DOHH2 (cell line): ENCODE results near the gene IGFL1.

Experiments
- EZH2phosphoT487 ChIP-seq: fragments of 200-600 bp; sonication (generic); IDR thresholded peaks from 2 replicates; pipeline ENCODE4 v1.6.1; 2017; ENCODE audit warnings: borderline replicate concordance, mild to moderate bottlenecking, antibody characterized with exemption, low read length, moderate library complexity, mixed read lengths
- TF ChIP-seq, protein P1 (sequence below): fragments of 200-600 bp; sonication (generic); IDR thresholded peaks from one replicate; pipeline ENCODE4 v1.5.1; 2014; ENCODE audit warnings: antibody characterized with exemption, mild to moderate bottlenecking, low read depth, low read length; ENCODE audit not compliant: poor library complexity, severe bottlenecking

DNA sequence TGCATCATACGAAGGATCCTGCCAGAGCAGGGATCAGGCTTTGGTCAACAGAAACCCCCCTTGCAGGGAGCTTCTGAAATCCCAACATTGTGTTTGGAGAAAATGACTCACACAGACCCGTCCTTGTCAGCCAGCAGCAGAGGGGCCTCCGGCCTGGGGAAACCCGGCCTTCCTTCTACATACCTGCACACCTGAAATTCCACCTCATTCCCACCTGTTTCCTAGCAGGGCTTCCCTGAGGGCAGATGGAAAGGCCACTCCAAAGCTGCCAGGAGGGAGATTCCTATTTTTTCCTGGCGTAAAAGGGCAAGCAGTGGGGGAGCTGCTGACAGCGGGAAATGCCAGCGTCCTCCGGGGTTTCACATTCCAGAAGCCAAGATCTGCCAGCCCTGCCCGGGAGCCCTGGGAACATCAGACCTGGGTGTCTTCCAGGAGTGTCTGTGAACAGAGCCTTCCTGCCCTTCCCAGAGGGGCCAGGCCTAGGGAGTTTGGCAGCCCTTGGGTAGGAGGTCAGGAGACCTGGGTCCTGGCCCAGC is 3.0 kb upstream of the IGFL1 start:
- TF ChIP-seq, protein P1, sequence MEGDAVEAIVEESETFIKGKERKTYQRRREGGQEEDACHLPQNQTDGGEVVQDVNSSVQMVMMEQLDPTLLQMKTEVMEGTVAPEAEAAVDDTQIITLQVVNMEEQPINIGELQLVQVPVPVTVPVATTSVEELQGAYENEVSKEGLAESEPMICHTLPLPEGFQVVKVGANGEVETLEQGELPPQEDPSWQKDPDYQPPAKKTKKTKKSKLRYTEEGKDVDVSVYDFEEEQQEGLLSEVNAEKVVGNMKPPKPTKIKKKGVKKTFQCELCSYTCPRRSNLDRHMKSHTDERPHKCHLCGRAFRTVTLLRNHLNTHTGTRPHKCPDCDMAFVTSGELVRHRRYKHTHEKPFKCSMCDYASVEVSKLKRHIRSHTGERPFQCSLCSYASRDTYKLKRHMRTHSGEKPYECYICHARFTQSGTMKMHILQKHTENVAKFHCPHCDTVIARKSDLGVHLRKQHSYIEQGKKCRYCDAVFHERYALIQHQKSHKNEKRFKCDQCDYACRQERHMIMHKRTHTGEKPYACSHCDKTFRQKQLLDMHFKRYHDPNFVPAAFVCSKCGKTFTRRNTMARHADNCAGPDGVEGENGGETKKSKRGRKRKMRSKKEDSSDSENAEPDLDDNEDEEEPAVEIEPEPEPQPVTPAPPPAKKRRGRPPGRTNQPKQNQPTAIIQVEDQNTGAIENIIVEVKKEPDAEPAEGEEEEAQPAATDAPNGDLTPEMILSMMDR, result no peak
- TF ChIP-seq EZH2phosphoT487, result no peak
